NCI-H2081 treated with DMSO at 0.1 percent for 48 hours (cell line): Measurements from ENCODE around the gene RBM26.

Experiments
- DNase-seq: peaks from one replicate; lab custom pipeline; 2025; lab: John Stamatoyannopoulos, UW

The RBM26 gene

GRCh38 chr13:79405831-79406596, at the start of gene RBM26:
Gene RBM26, minus strand, starts transcription at chr13:79406255. Its CDS starts 481 bp downstream, at chr13:79405774.
- peak; percentile 74 for DNase-seq

GRCh38 chr13:79455331-79455730, 49.3 kb upstream of the RBM26 start:
- DNase-seq, result no peak

GRCh38 chr13:79452239-79452913, 46.3 kb upstream of the RBM26 start:
- DNase-seq, result no peak

GRCh38 chr13:79451500-79451962, 45.5 kb upstream of the RBM26 start:
- DNase-seq, result no peak

GRCh38 chr13:79450110-79450509, 44.1 kb upstream of the RBM26 start:
- DNase-seq, result no peak

- no peak for DNase-seq
Observed at GRCh38 chr13:79448413-79448812, 42.4 kb upstream of the RBM26 start.

- DNase-seq, result no peak
Observed at GRCh38 chr13:79447741-79448140, 41.7 kb upstream of the RBM26 start.

- no peak for DNase-seq
Observed at GRCh38 chr13:79447141-79447540, 41.1 kb upstream of the RBM26 start.

- no peak for DNase-seq
Observed at GRCh38 chr13:79445968-79446645, 40.1 kb upstream of the RBM26 start.

GRCh38 chr13:79442706-79443105, 36.7 kb upstream of the RBM26 start:
- no peak for DNase-seq

- no peak for DNase-seq
Observed at GRCh38 chr13:79442221-79442620, 36.2 kb upstream of the RBM26 start.

- no peak for DNase-seq
Observed at GRCh38 chr13:79440958-79441528, 35.0 kb upstream of the RBM26 start.

- DNase-seq, result no peak
Observed at GRCh38 chr13:79439275-79439674, 33.2 kb upstream of the RBM26 start.

GRCh38 chr13:79435561-79435990, 29.5 kb upstream of the RBM26 start:
- DNase-seq, result no peak

- DNase-seq, result no peak
Observed at GRCh38 chr13:79434556-79434955, 28.5 kb upstream of the RBM26 start.

- DNase-seq, result no peak
Observed at GRCh38 chr13:79432992-79433391, 26.9 kb upstream of the RBM26 start.

GRCh38 chr13:79432086-79432485, 26.0 kb upstream of the RBM26 start:
- no peak for DNase-seq

GRCh38 chr13:79429309-79429708, 23.3 kb upstream of the RBM26 start:
- no peak for DNase-seq

GRCh38 chr13:79427883-79428282, 21.8 kb upstream of the RBM26 start:
- no peak for DNase-seq

- no peak for DNase-seq
Observed at GRCh38 chr13:79427265-79427664, 21.2 kb upstream of the RBM26 start.

- no peak for DNase-seq
Observed at GRCh38 chr13:79423801-79424642, 18.0 kb upstream of the RBM26 start.

GRCh38 chr13:79423340-79423739, 17.3 kb upstream of the RBM26 start:
- no peak for DNase-seq
